Suprapubic skin (tissue), 4 donors: ENCODE measurements around the gene SCAPER. TPM values are rescaled to one million over a fixed set of nuclear protein-coding genes. Genes with fewer than 3 reads are reported as not detected.

Source experiments
- DNase-seq, 2 donors: peaks; one replicate each; pipeline ENCODE4 v3.0.0-alpha.2; 2019; ENCODE audit warnings: low spot score in 2 of 2
- H3K27ac ChIP-seq: fragments of 200-600 bp; sonication (generic); one replicate; pipeline ENCODE4 v1.5.1; 2019
- H3K27me3 ChIP-seq: fragments of 200-600 bp; sonication (generic); one replicate; pipeline ENCODE4 v1.5.1; 2019
- H3K36me3 ChIP-seq: fragments of 200-600 bp; sonication (generic); one replicate; pipeline ENCODE4 v1.5.1; 2019
- H3K4me1 ChIP-seq: fragments of 200-600 bp; sonication (generic); one replicate; pipeline ENCODE4 v1.5.1; 2019
- H3K4me3 ChIP-seq: fragments of 200-600 bp; sonication (generic); one replicate; pipeline ENCODE4 v1.5.1; 2019; ENCODE audit warnings: mild to moderate bottlenecking
- H3K9me3 ChIP-seq: fragments of 200-600 bp; sonication (generic); one replicate; pipeline ENCODE4 v1.5.1; 2019
- CTCF ChIP-seq, 2 donors: fragments of 200-600 bp in 1 of 2; fragments of 450-650 bp in 1 of 2; sonication (generic) in 1 of 2; IDR thresholded peaks; one replicate each; pipeline ENCODE4 v1.5.1; 2016 to 2019; ENCODE audit warnings: antibody characterized with exemption in 2 of 2, mild to moderate bottlenecking in 1 of 2, moderate library complexity in 1 of 2
- EP300 ChIP-seq: sonication (generic); formaldehyde crosslinking; IDR thresholded peaks from one replicate; pipeline ENCODE4 v1.6.1; 2017; ENCODE audit warnings: antibody characterized with exemption
- POLR2A ChIP-seq, 2 donors: fragments of 450-650 bp; IDR thresholded peaks; one replicate each; pipeline ENCODE4 v1.6.1; 2017; ENCODE audit warnings: antibody characterized with exemption in 2 of 2, mild to moderate bottlenecking in 2 of 2, moderate library complexity in 2 of 2
- POLR2AphosphoS5 ChIP-seq, 3 donors: sonication (generic); formaldehyde crosslinking; IDR thresholded peaks; one replicate each; pipeline ENCODE4 v1.6.1; 2017; ENCODE audit warnings: antibody characterized with exemption in 3 of 3
- WGBS: methylation state at CpG from one replicate; pipeline ENCODE4 v1.1.5; 2018; 5-methylcytosine and 5-hydroxymethylcytosine counted together
- total RNA-seq, 4 donors: library from RNA; depleted of rRNA; stranded (reverse); fragments of >200 nt; gene quantifications; one replicate each; pipeline ENCODE4 v1.1.0, GENCODE V29; 2016

Gene SCAPER
- total RNA-seq, 4 donors from 2014 or later = 26.3 to 61.4 (median 37.3) TPM

- Histone ChIP-seq H3K9me3 (no peaks in the 10 kb centered on the region), H3K36me3 (no peaks in the 10 kb centered on the region), H3K4me3 (no peak overlapping the region), H3K27ac (no peak overlapping the region), H3K4me1 (no peaks in the 10 kb centered on the region), H3K27me3 (no peaks in the 10 kb centered on the region)
- TF ChIP-seq POLR2A (IDR thresholded peaks at IDR 0.05) = no peak
- TF ChIP-seq CTCF (IDR thresholded peaks at IDR 0.05) = no peak
- no peak for TF ChIP-seq EP300
- no peak for TF ChIP-seq POLR2AphosphoS5 (IDR thresholded peaks at IDR 0.05)
- 84% methylated on average over 5 of the region's 5 CpGs for WGBS
- DNase-seq = no peak
Observed at GRCh38 chr15:76533060-76533820, 371.9 kb downstream of the SCAPER start.

- Histone ChIP-seq H3K9me3 (no peaks in the 10 kb centered on the region), H3K4me3 (no peak overlapping the region)
- 84% methylated on average over 3 of the region's 3 CpGs for WGBS
Observed at GRCh38 chr15:76529911-76530310, 375.2 kb downstream of the SCAPER start.

GRCh38 chr15:76526111-76526510, 379.0 kb downstream of the SCAPER start:
- 95% methylated on average over 1 of the region's 1 CpG for WGBS
- Histone ChIP-seq H3K9me3 (no peaks in the 10 kb centered on the region), H3K4me3 (no peak overlapping the region), H3K4me1 (no peaks in the 10 kb centered on the region), H3K27ac (no peak overlapping the region), H3K27me3 (no peaks in the 10 kb centered on the region), H3K36me3 (no peaks in the 10 kb centered on the region)
- TF ChIP-seq POLR2AphosphoS5 (IDR thresholded peaks at IDR 0.05) = no peak
- no peak for TF ChIP-seq POLR2A (IDR thresholded peaks at IDR 0.05)
- TF ChIP-seq CTCF (IDR thresholded peaks at IDR 0.05) = no peak
- no peak for TF ChIP-seq EP300
- DNase-seq = no peak

More at GRCh38 chr15:76529911-76530310, 375.2 kb downstream of the SCAPER start:
- no peaks in the 10 kb centered on the region for H3K4me1 ChIP-seq
- H3K36me3 ChIP-seq = no peaks in the 10 kb centered on the region
- DNase-seq = no peak
- no peaks in the 10 kb centered on the region for H3K27me3 ChIP-seq
- TF ChIP-seq POLR2AphosphoS5 (IDR thresholded peaks at IDR 0.05) (no peak), CTCF (IDR thresholded peaks at IDR 0.05) (no peak), EP300 (no peak), POLR2A (IDR thresholded peaks at IDR 0.05) (no peak)
- H3K27ac ChIP-seq = no peak overlapping the region

- TF ChIP-seq POLR2A (IDR thresholded peaks at IDR 0.05) = no peak
- TF ChIP-seq CTCF (IDR thresholded peaks at IDR 0.05) = no peak
- no peak for TF ChIP-seq EP300
- no peak for TF ChIP-seq POLR2AphosphoS5 (IDR thresholded peaks at IDR 0.05)
- H3K4me1 ChIP-seq = no peaks in the 10 kb centered on the region
- no peak overlapping the region for H3K27ac ChIP-seq
- no peak overlapping the region for H3K4me3 ChIP-seq
- H3K36me3 ChIP-seq = no peaks in the 10 kb centered on the region
- H3K9me3 ChIP-seq = no peaks in the 10 kb centered on the region
- no peaks in the 10 kb centered on the region for H3K27me3 ChIP-seq
- DNase-seq = no peak
Observed at GRCh38 chr15:76517910-76518309, 387.2 kb downstream of the SCAPER start.

- TF ChIP-seq POLR2AphosphoS5 (IDR thresholded peaks at IDR 0.05) (no peak), EP300 (no peak), CTCF (IDR thresholded peaks at IDR 0.05) (no peak), POLR2A (IDR thresholded peaks at IDR 0.05) (no peak)
- 96% methylated on average over 1 of the region's 1 CpG for WGBS
- no peak for DNase-seq
Observed at GRCh38 chr15:76514282-76514681, 390.9 kb downstream of the SCAPER start.

More at GRCh38 chr15:76514282-76514681, 390.9 kb downstream of the SCAPER start:
- Histone ChIP-seq H3K4me1 (no peaks in the 10 kb centered on the region), H3K27me3 (no peaks in the 10 kb centered on the region), H3K9me3 (no peaks in the 10 kb centered on the region), H3K4me3 (no peak overlapping the region), H3K27ac (no peak overlapping the region), H3K36me3 (no peaks in the 10 kb centered on the region)
